Measurements from ENCODE around the gene CHD6. TPM values are rescaled to one million over a fixed set of nuclear protein-coding genes. Genes with fewer than 3 reads are reported as not detected.

The CHD6 gene
- total RNA-seq, 2 experiments from 2014 or later = 114 to 126 TPM

DNA sequence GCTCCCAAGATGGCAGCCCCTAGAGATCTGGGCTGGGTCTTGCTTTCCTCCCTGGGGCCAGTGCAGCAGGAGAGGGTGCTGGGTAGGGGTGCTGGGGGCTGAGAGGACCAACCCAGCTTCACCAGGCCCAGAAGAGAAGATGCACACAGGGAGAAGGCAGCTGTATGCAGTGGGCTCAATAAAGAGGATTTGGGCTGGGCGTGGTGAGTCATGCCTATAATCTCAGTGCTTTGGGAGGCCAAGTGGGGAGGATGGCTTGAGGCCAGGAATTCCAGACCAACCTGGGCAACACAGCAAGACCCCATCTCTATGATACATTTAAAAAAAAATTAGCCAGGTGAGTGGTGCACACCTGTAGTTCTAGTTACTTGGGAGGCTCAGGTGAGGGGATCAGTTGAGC is 225.9 kb downstream of the CHD6 start:
- H3K27ac Mint-ChIP-seq = no peak overlapping the region
- ChIA-PET CTCF (no interaction called here), POLR2A (no interaction called here)
- H3K36me3 Mint-ChIP-seq (ENCODE audit: low read depth) = no peaks in the 10 kb centered on the region
- no peak overlapping the region for H3K4me3 Mint-ChIP-seq
- intact Hi-C loops (cut with DNase I, micrococcal nuclease) = no loop called here
- DNase-seq = no peak
- TF ChIP-seq, protein P1, sequence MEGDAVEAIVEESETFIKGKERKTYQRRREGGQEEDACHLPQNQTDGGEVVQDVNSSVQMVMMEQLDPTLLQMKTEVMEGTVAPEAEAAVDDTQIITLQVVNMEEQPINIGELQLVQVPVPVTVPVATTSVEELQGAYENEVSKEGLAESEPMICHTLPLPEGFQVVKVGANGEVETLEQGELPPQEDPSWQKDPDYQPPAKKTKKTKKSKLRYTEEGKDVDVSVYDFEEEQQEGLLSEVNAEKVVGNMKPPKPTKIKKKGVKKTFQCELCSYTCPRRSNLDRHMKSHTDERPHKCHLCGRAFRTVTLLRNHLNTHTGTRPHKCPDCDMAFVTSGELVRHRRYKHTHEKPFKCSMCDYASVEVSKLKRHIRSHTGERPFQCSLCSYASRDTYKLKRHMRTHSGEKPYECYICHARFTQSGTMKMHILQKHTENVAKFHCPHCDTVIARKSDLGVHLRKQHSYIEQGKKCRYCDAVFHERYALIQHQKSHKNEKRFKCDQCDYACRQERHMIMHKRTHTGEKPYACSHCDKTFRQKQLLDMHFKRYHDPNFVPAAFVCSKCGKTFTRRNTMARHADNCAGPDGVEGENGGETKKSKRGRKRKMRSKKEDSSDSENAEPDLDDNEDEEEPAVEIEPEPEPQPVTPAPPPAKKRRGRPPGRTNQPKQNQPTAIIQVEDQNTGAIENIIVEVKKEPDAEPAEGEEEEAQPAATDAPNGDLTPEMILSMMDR (IDR thresholded peaks at IDR 0.05) = no peak
- ATAC-seq (ENCODE audit: poor library complexity) = no peak
- Histone ChIP-seq H3K9me3 (ENCODE audit: control insufficient read depth in 1 of 2, insufficient read depth in 1 of 2, low read length in 2 of 2) (no peaks in the 10 kb centered on the region), H3K36me3 (ENCODE audit: insufficient read depth, low read length) (no peaks in the 10 kb centered on the region), H3K4me1 (ENCODE audit: insufficient read depth, low read length) (no peaks in the 10 kb centered on the region), H3K27me3 (ENCODE audit: control insufficient read depth in 1 of 2, insufficient read depth in 2 of 2, low read length in 2 of 2) (no peaks in the 10 kb centered on the region), H3K4me3 (ENCODE audit: low read length) (no peak overlapping the region), H3K27ac (ENCODE audit: low read depth in 1 of 2, low read length in 2 of 2) (no peak overlapping the region)
- H3K27me3 Mint-ChIP-seq = no peaks in the 10 kb centered on the region
- no peaks in the 10 kb centered on the region for H3K9me3 Mint-ChIP-seq
- H3K4me1 Mint-ChIP-seq (ENCODE audit: low read depth) = no peaks in the 10 kb centered on the region

DNA sequence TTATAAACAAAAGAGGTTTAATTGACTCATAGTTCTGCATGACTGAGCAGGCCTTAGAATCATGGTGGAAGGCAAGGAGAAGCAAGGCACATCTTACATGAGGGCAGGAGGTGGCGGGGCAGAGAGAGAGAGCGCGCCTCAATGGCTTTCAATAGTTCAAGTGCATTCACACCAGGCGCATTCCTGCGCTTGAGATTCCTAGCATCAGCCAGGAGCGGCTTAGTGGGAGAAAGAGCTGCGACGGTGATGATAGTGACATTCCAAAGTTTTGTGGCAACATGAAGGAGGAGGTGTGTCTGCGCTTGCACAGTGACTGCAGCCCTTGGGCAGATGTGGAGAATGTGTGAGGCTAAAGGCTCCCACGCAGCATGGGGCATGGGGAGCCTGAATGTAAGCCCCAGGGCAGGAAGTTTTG is 226.6 kb downstream of the CHD6 start:
- H3K4me3 Mint-ChIP-seq = no peak overlapping the region
- no peaks in the 10 kb centered on the region for H3K27me3 Mint-ChIP-seq
- Histone ChIP-seq H3K9me3 (ENCODE audit: control insufficient read depth in 1 of 2, insufficient read depth in 1 of 2, low read length in 2 of 2) (no peaks in the 10 kb centered on the region), H3K27ac (ENCODE audit: low read depth in 1 of 2, low read length in 2 of 2) (no peak overlapping the region), H3K4me3 (ENCODE audit: low read length) (no peak overlapping the region), H3K36me3 (ENCODE audit: insufficient read depth, low read length) (no peaks in the 10 kb centered on the region), H3K27me3 (ENCODE audit: control insufficient read depth in 1 of 2, insufficient read depth in 2 of 2, low read length in 2 of 2) (no peaks in the 10 kb centered on the region), H3K4me1 (ENCODE audit: insufficient read depth, low read length) (no peaks in the 10 kb centered on the region)
- no peaks in the 10 kb centered on the region for H3K36me3 Mint-ChIP-seq (ENCODE audit: low read depth)
- H3K27ac Mint-ChIP-seq = no peak overlapping the region
- no peaks in the 10 kb centered on the region for H3K4me1 Mint-ChIP-seq (ENCODE audit: low read depth)
- POLR2A ChIA-PET = no interaction called here
- no peak for ATAC-seq (ENCODE audit: poor library complexity)
- TF ChIP-seq, protein P1 (IDR thresholded peaks at IDR 0.05) = no peak
- no peaks in the 10 kb centered on the region for H3K9me3 Mint-ChIP-seq
- no peak for DNase-seq
- intact Hi-C loops (cut with DNase I, micrococcal nuclease) = no loop called here
- CTCF ChIA-PET = no interaction called here

DNA sequence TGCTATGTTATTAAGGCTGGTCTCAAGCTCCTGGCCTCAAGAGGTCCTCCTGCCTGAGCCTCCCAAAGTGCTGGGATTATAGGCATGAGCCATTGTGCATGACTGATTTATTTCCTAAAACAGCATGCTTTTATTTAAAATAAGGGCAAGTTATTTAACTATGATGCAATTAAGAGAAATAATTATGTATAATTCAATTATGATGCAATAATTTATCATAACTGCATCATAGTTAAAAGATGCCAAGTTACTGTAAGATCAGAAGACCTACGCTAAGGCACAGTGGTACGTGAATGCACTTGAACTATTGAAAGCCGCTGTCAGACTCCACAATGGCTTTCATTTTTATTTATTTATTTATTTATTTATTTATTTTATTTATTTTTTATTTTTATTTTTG is 227.3 kb downstream of the CHD6 start:
- TF ChIP-seq, protein P1 (IDR thresholded peaks at IDR 0.05) = no peak
- H3K27ac ChIP-seq (ENCODE audit: low read depth in 1 of 2, low read length in 2 of 2) = no peak overlapping the region
- H3K9me3 ChIP-seq (ENCODE audit: control insufficient read depth in 1 of 2, insufficient read depth in 1 of 2, low read length in 2 of 2) = no peaks in the 10 kb centered on the region
- H3K27me3 Mint-ChIP-seq = no peaks in the 10 kb centered on the region
- intact Hi-C loops (cut with DNase I, micrococcal nuclease) = no loop called here
- no peaks in the 10 kb centered on the region for H3K4me1 Mint-ChIP-seq (ENCODE audit: low read depth)
- H3K27me3 ChIP-seq (ENCODE audit: control insufficient read depth in 1 of 2, insufficient read depth in 2 of 2, low read length in 2 of 2) = no peaks in the 10 kb centered on the region
- ChIA-PET CTCF (no interaction called here), POLR2A (no interaction called here)
- no peak overlapping the region for H3K4me3 ChIP-seq (ENCODE audit: low read length)
- DNase-seq (no peak), ATAC-seq (ENCODE audit: poor library complexity) (no peak)
- no peaks in the 10 kb centered on the region for H3K4me1 ChIP-seq (ENCODE audit: insufficient read depth, low read length)
- no peaks in the 10 kb centered on the region for H3K36me3 Mint-ChIP-seq (ENCODE audit: low read depth)
- H3K36me3 ChIP-seq (ENCODE audit: insufficient read depth, low read length) = no peaks in the 10 kb centered on the region
- no peak overlapping the region for H3K27ac Mint-ChIP-seq
- H3K9me3 Mint-ChIP-seq = no peaks in the 10 kb centered on the region
- no peak overlapping the region for H3K4me3 Mint-ChIP-seq
